Mucosa of gallbladder (tissue), 1 donor: ENCODE data around the gene SLC25A31. TPM values are rescaled to one million over a fixed set of nuclear protein-coding genes. Genes with fewer than 3 reads are reported as not detected.

Source experiments
- DNase-seq: peaks from one replicate; pipeline ENCODE4 v3.0.0-alpha.2; 2020; ENCODE audit warnings: low spot score
- total RNA-seq: library from RNA; stranded (reverse); gene quantifications from one replicate; pipeline ENCODE4 v1.2.1, GENCODE V29; 2021
- donor health status: DM: no; HTN: no; CAD: no.

SLC25A31 gene
- not detected for total RNA-seq

GRCh38 chr4:127730142-127730913, at the start of gene SLC25A31:
SLC25A31 (plus strand) TSS chr4:127730400; CDS start chr4:127730546, 146 bp downstream.
- DNase-seq, result no peak

- no peak for DNase-seq
Observed at GRCh38 chr4:127685292-127685691, 44.9 kb upstream of the SLC25A31 start.

- DNase-seq, result no peak
Observed at GRCh38 chr4:127686658-127687057, 43.5 kb upstream of the SLC25A31 start.

GRCh38 chr4:127687580-127687979, 42.6 kb upstream of the SLC25A31 start:
- no peak for DNase-seq

- no peak for DNase-seq
Observed at GRCh38 chr4:127698789-127699200, 31.4 kb upstream of the SLC25A31 start.

- peak; percentile 85 for DNase-seq
Observed at GRCh38 chr4:127708985-127709384, 21.2 kb upstream of the SLC25A31 start.

- no peak for DNase-seq
Observed at GRCh38 chr4:127709456-127709855, 20.7 kb upstream of the SLC25A31 start.

- DNase-seq, result no peak
Observed at GRCh38 chr4:127731406-127731805, 1.2 kb downstream of the SLC25A31 start.

GRCh38 chr4:127732623-127733328, 2.6 kb downstream of the SLC25A31 start:
- no peak for DNase-seq

GRCh38 chr4:127734976-127735375, 4.8 kb downstream of the SLC25A31 start:
- no peak for DNase-seq

- DNase-seq, result no peak
Observed at GRCh38 chr4:127737295-127737694, 7.1 kb downstream of the SLC25A31 start.

- no peak for DNase-seq
Observed at GRCh38 chr4:127741247-127741646, 11.0 kb downstream of the SLC25A31 start.

GRCh38 chr4:127747883-127748282, 17.7 kb downstream of the SLC25A31 start:
- DNase-seq, result no peak

- no peak for DNase-seq
Observed at GRCh38 chr4:127748957-127749356, 18.8 kb downstream of the SLC25A31 start.

- DNase-seq, result no peak
Observed at GRCh38 chr4:127756906-127757305, 26.7 kb downstream of the SLC25A31 start.

GRCh38 chr4:127759228-127759820, 29.1 kb downstream of the SLC25A31 start:
- DNase-seq, result no peak

- no peak for DNase-seq
Observed at GRCh38 chr4:127759893-127760292, 29.7 kb downstream of the SLC25A31 start.

GRCh38 chr4:127771535-127772275, 41.5 kb downstream of the SLC25A31 start:
- no peak for DNase-seq

GRCh38 chr4:127772769-127773671, 42.8 kb downstream of the SLC25A31 start:
- no peak for DNase-seq

GRCh38 chr4:127775843-127776242, 45.6 kb downstream of the SLC25A31 start:
- no peak for DNase-seq

GRCh38 chr4:127776620-127777019, 46.4 kb downstream of the SLC25A31 start:
- no peak for DNase-seq
